NCI-H82 (cell line): ENCODE data around the gene SHC1.

Source experiments
- DNase-seq: peaks from one replicate; lab custom pipeline; 2025; lab: John Stamatoyannopoulos, UW

SHC1 gene

GRCh38 chr1:155008015-155008941, 37.7 kb upstream of the SHC1 start:
- DNase-seq: peak; percentile 52

GRCh38 chr1:155007251-155007828, 36.8 kb upstream of the SHC1 start:
- DNase-seq: no peak

GRCh38 chr1:155006601-155007101, 36.1 kb upstream of the SHC1 start:
- DNase-seq: peak; percentile 83

GRCh38 chr1:155005076-155006011, 34.8 kb upstream of the SHC1 start:
- no peak for DNase-seq

- no peak for DNase-seq
Observed at GRCh38 chr1:155004352-155005075, 34.0 kb upstream of the SHC1 start.

GRCh38 chr1:155003766-155004351, 33.3 kb upstream of the SHC1 start:
- peak; percentile 71 for DNase-seq

GRCh38 chr1:155003227-155003765, 32.7 kb upstream of the SHC1 start:
- peak; percentile 76 for DNase-seq

- peak; percentile 68 for DNase-seq
Observed at GRCh38 chr1:155002464-155003226, 32.1 kb upstream of the SHC1 start, which contains the start of gene ZBTB7B. TSS of gene ZBTB7B (plus strand) at chr1:155002802. CDS start at chr1:155014661, 11,859 bp downstream.

- peak; percentile 100 for DNase-seq
Observed at GRCh38 chr1:155001675-155002463, 31.3 kb upstream of the SHC1 start.

GRCh38 chr1:155001425-155001674, 30.8 kb upstream of the SHC1 start:
- no peak for DNase-seq

- DNase-seq: peak; percentile 96
Observed at GRCh38 chr1:155000726-155001424, 30.3 kb upstream of the SHC1 start.

GRCh38 chr1:155000411-155000725, 29.8 kb upstream of the SHC1 start:
- DNase-seq: no peak

GRCh38 chr1:154999571-155000410, 29.2 kb upstream of the SHC1 start:
- peak; percentile 76 for DNase-seq

GRCh38 chr1:154998818-154999570, 28.4 kb upstream of the SHC1 start:
- DNase-seq: peak; percentile 89

GRCh38 chr1:154998201-154998780, 27.7 kb upstream of the SHC1 start:
- DNase-seq: peak; percentile 33

GRCh38 chr1:154996966-154997701, 26.6 kb upstream of the SHC1 start:
- no peak for DNase-seq
